Brain microvascular endothelial cell (primary cell): Measurements from ENCODE around the gene GNA12.
"Not testable (repeated sequence)": the region's sequence is repeated elsewhere in the genome, so short reads cannot be mapped to it uniquely, and the experiment has no call there.

Experiments
- DNase-seq: peaks from one replicate; pipeline ENCODE4 v3.0.0-alpha.2; 2020
- H3K27ac ChIP-seq: fragments of 250-450 bp; sonication (Bioruptor Pico); 2 replicates; pipeline ENCODE4 v1.5.1; 2020; ENCODE audit warnings: mild to moderate bottlenecking, moderate library complexity
- H3K27me3 ChIP-seq: fragments of 250-450 bp; sonication (Bioruptor Pico); replicated peaks from 2 replicates; pipeline ENCODE4 v1.5.1; 2020; ENCODE audit warnings: mild to moderate bottlenecking
- H3K36me3 ChIP-seq: fragments of 250-450 bp; sonication (Bioruptor Pico); replicated peaks from 2 replicates; pipeline ENCODE4 v1.5.1; 2020; ENCODE audit warnings: mild to moderate bottlenecking
- H3K4me3 ChIP-seq: 2 replicates; pipeline ENCODE4 v1.5.1; 2011; ENCODE audit warnings: low read depth, mild to moderate bottlenecking, control low read depth, low read length, moderate library complexity
- in situ Hi-C: cut with HindIII; loops from 2 replicates; pipeline ENCODE4 v1.10.0; 2017; ENCODE audit warnings: low sequenced_read_pairs, low pct_ligation_motif_present
- TF ChIP-seq, protein P1 (sequence below): IDR thresholded peaks from 2 replicates; pipeline ENCODE4 v1.5.1; 2011; ENCODE audit warnings: low read depth, mild to moderate bottlenecking, moderate library complexity, low read length, control low read depth, inconsistent platforms; ENCODE audit errors: missing control alignments

Gene GNA12

DNA sequence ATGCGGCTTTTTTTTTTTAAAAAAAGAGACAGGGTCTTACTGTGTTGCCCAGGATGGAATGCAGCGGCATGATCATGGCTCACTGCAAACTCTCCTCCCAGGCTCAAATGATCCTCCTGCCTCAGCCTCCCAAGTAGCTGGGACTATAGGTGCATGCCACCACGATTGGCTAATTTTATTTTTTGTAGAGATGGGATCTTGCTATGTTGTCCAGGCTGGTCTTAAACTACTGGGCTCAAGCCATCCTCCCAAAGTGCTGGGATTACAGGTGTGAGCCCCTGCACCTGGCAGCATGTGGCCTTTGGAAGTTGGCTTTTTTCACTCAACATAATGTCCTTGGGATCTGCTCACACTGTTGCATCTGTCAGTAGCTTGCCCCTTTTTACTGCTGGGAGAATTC is 91.0 kb downstream of the GNA12 start:
- Histone ChIP-seq H3K27me3 (no peaks in the 10 kb centered on the region), H3K36me3 (no peaks in the 10 kb centered on the region), H3K27ac (no peak overlapping the region), H3K4me3 (no peak overlapping the region)
- TF ChIP-seq, protein P1, sequence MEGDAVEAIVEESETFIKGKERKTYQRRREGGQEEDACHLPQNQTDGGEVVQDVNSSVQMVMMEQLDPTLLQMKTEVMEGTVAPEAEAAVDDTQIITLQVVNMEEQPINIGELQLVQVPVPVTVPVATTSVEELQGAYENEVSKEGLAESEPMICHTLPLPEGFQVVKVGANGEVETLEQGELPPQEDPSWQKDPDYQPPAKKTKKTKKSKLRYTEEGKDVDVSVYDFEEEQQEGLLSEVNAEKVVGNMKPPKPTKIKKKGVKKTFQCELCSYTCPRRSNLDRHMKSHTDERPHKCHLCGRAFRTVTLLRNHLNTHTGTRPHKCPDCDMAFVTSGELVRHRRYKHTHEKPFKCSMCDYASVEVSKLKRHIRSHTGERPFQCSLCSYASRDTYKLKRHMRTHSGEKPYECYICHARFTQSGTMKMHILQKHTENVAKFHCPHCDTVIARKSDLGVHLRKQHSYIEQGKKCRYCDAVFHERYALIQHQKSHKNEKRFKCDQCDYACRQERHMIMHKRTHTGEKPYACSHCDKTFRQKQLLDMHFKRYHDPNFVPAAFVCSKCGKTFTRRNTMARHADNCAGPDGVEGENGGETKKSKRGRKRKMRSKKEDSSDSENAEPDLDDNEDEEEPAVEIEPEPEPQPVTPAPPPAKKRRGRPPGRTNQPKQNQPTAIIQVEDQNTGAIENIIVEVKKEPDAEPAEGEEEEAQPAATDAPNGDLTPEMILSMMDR, result no peak
- DNase-seq, result no peak
- in situ Hi-C loops, result no loop called here

DNA sequence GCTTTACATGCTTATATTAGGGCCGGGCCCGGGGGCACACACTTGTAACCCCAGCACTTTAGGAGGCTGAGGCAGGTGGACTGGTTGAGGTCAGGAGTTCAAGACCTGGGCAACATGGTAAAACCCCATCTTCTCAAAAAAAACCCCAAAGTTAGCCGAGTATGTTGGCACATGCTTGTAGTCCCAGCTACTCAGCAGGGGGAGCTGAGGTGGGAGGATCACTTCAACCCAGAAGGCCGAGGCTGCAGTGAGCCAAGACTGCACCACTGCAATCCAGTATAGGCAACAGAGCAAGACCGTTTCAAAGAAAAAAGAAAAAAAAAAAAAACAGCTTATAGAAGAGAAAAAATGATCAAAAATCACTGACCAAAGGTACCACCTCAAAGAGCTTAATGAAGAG is 93.0 kb downstream of the GNA12 start:
- in situ Hi-C loops, result no loop called here
- TF ChIP-seq, protein P1, result no peak
- no peak for DNase-seq
- no peak overlapping the region for H3K27ac ChIP-seq
- no peak overlapping the region for H3K4me3 ChIP-seq
- no peaks in the 10 kb centered on the region for H3K27me3 ChIP-seq
- H3K36me3 ChIP-seq, result no peaks in the 10 kb centered on the region

DNA sequence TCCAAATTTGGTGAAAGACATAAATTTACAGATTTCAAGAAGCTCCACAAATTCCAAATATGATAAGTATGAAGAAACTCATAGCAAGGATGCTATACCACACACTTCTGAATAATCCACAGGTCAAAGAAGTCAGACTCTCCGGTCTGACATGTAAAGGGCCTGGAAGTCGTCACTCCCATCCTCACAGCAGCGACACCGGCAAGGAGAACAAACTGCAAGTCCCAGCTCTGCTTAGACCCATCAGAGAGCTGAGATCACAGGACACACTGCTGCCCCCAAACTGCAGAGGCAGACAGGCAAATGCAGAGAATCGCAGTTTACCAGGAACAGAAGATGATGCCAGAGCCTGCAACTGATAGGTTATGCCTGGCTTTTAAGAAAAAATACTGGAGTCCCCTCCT is 94.1 kb downstream of the GNA12 start:
- H3K36me3 ChIP-seq, result no peaks in the 10 kb centered on the region
- TF ChIP-seq, protein P1, result no peak
- peak overlapping the region; percentile 29 for H3K27ac ChIP-seq
- no peak overlapping the region for H3K4me3 ChIP-seq
- H3K27me3 ChIP-seq, result no peaks in the 10 kb centered on the region
- in situ Hi-C loops, result no loop called here
- peak; percentile 36 for DNase-seq

DNA sequence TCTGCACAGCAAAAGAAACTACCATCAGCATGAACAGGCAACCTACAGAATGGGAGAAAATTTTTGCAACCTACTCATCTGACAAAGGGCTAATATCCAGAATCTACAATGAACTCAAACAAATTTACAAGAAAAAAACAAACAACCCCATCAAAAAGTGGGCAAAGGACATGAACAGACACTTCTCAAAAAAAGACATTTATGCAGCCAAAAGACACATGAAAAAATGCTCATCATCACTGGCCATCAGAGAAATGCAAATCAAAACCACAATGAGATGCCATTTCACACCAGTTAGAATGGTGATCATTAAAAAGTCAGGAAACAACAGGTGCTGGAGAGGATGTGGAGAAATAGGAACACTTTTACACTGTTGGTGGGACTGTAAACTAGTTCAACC is 95.4 kb downstream of the GNA12 start:
- H3K36me3 ChIP-seq, H3K27me3 ChIP-seq, H3K4me3 ChIP-seq, DNase-seq, H3K27ac ChIP-seq, in situ Hi-C loops: not testable (repeated sequence)

DNA sequence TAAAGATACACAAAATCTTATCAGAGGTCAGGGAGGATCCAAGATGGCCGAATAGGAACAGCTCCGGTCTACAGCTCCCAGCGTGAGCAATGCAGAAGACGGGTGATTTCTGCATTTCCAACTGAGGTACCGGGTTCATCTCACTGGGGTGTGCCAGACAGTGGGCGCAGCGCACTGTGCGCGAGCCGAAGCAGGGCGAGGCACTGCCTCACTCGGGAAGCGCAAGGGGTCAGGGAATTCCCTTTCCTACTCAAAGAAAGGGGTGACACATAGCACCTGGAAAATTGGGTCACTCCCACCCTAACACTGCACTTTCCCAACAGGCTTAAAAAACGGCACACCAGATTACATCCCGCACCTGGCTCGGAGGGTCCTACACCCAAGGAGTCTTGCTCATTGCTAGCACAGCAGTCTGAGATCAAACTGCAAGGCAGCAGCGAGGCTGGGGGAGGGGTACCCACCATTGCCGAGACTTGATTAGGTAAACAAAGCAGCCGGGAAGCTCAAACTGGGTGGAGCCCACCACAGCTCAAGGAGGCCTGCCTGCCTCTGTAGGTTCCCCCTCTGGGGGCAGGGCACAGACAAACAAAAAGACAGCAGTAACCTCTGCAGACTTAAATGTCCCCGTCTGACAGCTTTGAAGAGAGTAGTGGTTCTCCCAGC is 100.5 kb downstream of the GNA12 start:
- in situ Hi-C loops, DNase-seq, H3K4me3 ChIP-seq, H3K27ac ChIP-seq, H3K36me3 ChIP-seq, H3K27me3 ChIP-seq: not testable (repeated sequence)

DNA sequence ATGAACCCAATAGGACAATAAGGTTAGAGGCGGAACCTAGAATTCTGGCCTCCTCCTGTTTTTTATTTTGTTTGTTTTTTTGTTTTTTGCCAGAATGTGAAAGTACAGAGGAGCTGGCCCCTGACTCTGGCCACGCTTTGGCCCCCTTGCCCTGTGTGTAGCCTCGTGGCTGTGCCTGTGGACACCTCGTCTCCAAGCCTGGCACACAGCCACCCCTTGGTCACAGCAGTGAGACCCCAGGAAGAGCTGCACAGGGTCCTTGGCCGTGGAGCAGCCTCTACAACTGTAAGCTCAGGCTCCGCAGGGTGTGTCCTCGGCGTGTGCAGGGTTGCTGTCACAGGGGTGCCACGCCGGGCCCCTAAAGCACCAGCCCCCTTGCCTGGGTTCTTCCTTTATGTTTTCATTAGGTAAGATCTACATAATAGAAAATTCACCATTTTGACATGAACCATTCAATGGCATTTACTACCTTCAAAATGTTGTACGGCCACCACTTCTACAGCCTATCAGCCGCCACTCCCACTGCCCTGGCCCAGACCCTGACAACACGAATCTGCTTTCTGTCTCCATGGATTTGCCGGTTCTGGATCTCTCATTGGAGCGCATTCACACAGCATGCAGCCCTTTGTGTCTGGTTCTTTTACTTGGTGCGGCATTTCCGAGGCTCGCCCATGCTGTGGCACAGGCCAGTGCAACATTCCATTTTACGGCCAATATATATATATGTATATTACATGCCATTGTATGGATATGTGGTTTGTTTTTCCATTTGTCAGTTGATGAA is 105.2 kb downstream of the GNA12 start:
- in situ Hi-C loops, result no loop called here
- TF ChIP-seq, protein P1, result no peak
- no peak overlapping the region for H3K27ac ChIP-seq
- DNase-seq, result no peak
- no peaks in the 10 kb centered on the region for H3K27me3 ChIP-seq
- no peaks in the 10 kb centered on the region for H3K36me3 ChIP-seq
- no peak overlapping the region for H3K4me3 ChIP-seq
